Suprapubic skin (tissue), 4 donors: ENCODE results near the gene TUBB3.

Experiments used
- POLR2A ChIP-seq, 2 donors: fragments of 450-650 bp; IDR thresholded peaks; one replicate each; pipeline ENCODE4 v1.6.1; 2017; ENCODE audit warnings: antibody characterized with exemption in 2 of 2, mild to moderate bottlenecking in 2 of 2, moderate library complexity in 2 of 2
- POLR2AphosphoS5 ChIP-seq, 3 donors: sonication (generic); formaldehyde crosslinking; IDR thresholded peaks; one replicate each; pipeline ENCODE4 v1.6.1; 2017; ENCODE audit warnings: antibody characterized with exemption in 3 of 3
- TF ChIP-seq, protein P1 (sequence below), 2 donors: fragments of 200-600 bp in 1 of 2; fragments of 450-650 bp in 1 of 2; sonication (generic) in 1 of 2; IDR thresholded peaks; one replicate each; pipeline ENCODE4 v1.5.1; 2016 to 2019; ENCODE audit warnings: antibody characterized with exemption in 2 of 2, mild to moderate bottlenecking in 1 of 2, moderate library complexity in 1 of 2

DNA sequence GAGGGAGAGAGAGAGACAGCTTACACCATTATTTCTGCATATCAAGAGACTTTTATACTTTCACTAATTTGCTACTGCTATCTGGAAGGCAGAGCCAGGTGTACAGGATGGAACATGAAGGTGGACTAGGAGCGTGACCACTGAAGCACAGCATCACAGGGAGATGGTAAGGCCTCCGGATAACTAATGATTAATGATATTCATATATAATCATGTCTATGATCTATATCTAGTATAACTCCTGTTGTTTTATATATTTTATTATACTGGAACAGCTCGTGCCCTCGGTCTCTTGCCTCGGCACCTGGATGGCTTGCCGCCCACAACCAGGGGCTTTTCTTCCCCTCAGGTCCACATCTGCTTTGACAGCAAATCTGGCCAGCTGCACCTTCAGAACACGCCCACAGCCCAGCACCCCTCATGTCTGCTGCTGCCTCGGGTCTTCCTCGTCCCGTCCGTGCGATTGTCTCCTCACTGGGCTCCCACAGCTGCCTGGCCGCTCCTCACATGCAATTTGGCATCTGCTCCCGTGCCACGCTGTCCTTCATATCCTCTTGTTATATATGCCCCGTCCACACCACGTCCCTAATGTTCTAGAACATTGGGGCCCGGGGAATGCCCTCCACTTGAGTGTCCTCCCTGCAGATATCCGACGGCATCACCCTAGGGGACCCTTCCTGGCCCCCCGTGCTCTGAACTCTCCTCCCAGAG lies 15.2 kb downstream of the TUBB3 start:
- TF ChIP-seq POLR2AphosphoS5 (IDR thresholded peaks at IDR 0.05) = no peak
- TF ChIP-seq, protein P1, sequence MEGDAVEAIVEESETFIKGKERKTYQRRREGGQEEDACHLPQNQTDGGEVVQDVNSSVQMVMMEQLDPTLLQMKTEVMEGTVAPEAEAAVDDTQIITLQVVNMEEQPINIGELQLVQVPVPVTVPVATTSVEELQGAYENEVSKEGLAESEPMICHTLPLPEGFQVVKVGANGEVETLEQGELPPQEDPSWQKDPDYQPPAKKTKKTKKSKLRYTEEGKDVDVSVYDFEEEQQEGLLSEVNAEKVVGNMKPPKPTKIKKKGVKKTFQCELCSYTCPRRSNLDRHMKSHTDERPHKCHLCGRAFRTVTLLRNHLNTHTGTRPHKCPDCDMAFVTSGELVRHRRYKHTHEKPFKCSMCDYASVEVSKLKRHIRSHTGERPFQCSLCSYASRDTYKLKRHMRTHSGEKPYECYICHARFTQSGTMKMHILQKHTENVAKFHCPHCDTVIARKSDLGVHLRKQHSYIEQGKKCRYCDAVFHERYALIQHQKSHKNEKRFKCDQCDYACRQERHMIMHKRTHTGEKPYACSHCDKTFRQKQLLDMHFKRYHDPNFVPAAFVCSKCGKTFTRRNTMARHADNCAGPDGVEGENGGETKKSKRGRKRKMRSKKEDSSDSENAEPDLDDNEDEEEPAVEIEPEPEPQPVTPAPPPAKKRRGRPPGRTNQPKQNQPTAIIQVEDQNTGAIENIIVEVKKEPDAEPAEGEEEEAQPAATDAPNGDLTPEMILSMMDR (IDR thresholded peaks at IDR 0.05) = no peak
- no peak for TF ChIP-seq POLR2A (IDR thresholded peaks at IDR 0.05)
